GM18508 (cell line): ENCODE results near the gene EFEMP1.

ENCODE experiments used
- ATAC-seq: cut with Tn5 transposase; IDR thresholded peaks from one replicate; pipeline ENCODE4 v1.9.1; 2021; ENCODE audit warnings: moderate number of reproducible peaks; ENCODE audit not compliant: insufficient read depth, unreplicated experiment

EFEMP1 gene

DNA sequence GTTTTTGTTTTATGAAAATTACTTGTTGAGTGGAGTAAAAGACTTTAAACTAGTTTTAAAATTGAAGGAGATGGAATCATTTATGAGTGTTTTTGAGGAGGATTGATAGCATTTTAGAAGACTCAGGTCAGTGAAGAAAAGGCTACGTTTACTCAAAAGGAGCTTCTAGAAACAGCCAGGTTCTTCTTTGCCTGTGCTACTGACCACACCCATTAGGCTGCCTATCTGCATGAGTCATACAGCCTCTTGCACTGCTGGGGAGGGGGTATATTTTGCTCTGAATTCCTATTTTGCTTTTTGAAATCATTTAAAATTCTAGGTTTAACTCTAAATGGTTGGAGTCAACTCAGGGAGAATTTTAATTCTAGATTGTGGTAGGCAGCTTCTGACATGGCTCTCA lies 22.3 kb downstream of the EFEMP1 start:
- ATAC-seq = no peak

DNA sequence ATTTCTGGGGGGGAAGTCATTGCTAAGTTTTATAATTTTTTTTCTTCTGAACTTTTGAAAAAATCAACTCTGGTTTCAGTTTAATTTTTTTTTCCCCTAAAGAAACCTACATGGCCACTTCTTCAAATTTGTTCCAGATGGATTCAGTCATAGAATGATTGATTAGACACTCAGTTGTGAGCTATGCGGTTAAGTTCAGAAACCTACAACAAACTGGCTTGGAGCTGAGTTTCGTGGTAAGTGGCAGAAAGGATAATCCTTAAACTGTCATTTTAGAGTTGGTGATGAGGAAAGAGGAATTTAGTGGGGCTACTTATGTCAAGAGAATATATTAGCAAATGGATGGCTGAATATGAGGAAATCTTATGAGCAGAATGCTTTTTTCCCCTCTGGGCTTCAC lies 23.7 kb downstream of the EFEMP1 start:
- no peak for ATAC-seq

DNA sequence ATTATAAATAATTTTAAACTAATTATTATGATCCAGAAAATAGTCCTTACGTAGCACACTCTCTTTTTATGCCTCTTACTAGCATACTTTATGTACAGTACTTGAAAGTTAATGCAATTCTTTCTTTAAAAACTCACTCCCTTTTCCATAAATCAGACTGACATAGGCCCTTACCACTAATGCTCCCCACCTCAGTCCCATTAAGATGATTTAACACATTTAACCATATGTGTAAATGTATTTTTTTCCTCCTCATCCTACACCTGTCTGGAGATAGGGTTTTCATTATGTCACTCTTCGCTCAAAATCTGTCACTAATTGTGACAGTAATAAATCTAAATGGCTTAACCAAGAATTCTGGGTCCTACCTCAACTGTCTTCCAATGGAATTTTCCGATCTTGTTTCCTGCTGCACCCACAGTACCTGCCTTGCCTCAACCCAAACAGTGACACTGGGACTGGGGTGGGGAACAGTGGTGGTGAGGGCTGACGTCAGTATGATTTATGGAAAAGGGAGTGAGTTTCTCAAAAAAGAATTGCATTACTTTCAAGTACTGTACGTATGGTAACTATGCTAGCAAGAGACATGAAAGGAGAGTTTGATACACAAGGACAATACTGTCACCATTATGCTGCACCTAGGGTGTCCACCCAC lies 25.1 kb downstream of the EFEMP1 start:
- no peak for ATAC-seq

DNA sequence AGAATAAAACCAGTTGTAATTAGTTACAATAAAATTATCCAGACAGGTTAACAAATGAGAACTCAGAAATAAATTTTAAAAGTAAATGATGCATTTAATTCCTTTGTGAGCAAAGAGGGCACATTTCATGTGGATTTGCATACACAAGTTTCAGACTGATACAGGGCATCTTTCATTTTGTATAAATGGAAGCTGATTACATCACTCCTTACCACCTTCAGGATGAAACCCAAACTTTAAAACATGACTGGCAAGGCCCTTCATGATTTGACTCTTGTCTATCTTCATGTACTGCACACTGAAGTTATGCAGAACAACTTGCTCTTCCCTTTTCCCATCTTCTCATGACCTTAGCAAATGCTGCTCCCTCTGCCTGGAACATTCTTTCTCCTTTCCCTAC lies 26.9 kb downstream of the EFEMP1 start:
- no peak for ATAC-seq

DNA sequence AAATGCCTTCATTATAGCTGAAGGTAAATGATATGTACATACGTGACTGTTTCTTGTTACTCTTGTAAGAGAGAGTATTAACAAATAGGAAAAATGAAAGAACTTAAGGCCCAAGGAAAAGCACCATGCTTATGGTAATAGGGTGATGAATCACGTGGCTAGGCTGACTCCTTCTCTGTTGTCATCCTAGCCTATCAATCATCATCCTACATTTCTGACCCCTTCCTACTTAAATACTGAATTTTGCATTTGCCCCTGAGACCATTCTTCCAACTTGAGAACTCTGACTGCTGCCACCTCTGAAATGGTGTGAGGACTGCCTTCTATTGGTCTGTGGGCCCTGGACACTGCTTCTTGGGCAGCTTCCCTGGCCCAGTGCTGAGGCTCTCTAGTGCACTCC lies 28.9 kb downstream of the EFEMP1 start:
- no peak for ATAC-seq

DNA sequence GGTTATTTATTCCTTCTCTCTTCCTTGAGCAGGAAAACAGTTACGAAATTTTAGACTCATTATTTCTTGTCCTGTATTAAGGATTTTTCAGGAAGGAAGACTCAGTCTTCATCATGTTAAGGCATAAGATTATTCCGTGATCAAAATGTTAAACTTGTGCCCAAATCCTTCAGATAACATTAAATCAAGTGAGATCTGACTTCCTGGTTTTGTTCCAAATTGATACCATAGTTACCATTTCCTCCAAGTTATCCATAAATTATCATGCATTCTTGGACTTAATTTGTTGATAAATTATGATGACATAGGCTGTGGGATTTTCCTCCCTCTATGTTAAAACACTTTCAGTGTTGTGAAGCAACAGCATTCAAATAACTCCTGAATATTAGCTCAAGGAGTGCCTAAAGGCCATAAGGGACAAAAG lies 31.9 kb downstream of the EFEMP1 start:
- ATAC-seq = no peak

DNA sequence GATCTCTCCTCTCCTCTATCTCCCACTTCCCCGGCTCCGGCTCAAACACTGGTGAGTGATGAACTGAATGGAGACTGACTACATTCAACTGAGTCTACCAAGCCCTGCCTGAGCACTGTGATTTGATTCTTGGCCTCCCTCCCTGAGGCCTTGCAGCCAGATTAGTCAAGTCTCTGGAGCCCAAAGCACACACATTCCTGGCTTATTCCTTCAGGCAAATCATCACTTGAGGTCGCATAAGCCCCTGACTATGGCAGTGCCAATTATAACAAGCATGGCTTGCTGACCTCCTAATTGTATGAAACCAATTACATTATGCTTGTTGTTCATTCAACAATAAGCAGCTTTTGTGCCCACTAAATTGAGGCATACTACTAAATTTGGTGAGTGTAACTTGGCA lies 34.6 kb downstream of the EFEMP1 start:
- no peak for ATAC-seq

DNA sequence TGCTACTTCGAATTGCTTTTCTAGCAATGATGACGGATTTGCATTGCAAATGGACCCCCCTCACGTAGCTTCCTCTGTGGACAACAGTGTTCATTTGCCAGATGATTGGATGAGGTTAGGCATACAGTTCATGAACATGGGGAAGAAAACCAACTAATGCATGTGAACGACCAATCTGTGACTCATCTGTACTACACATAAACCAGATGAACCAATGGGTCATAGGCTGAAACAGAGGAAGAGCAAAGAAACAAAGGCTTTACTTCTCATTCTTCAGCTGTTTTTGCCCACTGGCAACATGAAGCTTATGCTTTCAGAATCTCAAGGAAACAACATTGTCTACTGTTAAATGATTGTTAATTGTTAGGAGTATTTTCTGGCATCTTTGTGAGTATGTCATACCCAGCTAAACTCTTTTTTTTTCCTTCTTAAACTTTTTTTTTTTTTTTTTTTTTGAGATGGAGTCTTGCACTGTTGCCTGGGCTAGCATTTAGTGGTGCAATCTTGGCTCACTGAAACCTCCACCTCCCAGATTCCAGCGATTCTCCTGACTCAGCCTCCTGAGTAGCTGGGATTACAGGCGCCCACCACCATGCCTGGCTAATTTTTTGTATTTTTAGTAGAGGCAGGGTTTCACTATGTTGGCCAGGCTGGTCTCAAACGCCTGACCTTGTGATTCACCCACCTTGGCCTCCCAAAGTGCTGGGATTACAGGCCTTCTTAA lies 35.5 kb downstream of the EFEMP1 start:
- no peak for ATAC-seq

DNA sequence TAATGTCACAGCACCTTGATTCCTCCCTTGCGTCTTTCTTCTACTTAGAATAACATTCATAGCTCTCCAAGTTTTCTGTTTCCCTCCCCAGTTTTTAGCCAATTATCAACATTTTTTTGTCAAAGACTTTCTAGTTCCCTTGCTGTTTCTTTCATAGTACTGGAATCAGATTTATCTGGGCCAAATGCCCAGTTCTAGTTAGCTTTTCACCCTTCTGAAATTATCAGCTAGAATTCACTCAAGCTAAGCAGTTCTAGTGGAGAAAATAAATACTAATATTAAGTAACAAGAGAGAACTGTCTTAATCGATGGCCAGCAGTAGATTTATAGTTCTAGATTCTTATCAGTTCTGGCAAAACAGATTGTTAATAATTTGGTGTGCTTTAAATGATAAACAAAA lies 36.2 kb downstream of the EFEMP1 start:
- ATAC-seq = no peak

DNA sequence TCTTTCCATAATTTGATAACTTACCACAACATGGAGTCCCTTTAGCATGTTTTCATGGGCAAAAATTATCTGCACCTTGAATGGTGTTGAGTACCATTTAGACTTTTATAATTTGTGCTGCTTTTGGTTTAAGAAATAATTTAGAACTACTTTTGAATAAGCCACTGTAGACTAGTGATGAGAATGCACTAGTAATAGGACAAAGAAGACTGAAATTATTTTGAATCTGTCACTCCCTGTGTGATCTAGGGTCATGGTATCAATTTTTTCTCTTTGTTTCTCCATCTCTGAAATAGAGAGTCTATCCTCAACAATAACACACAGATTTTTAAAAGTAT lies 37.7 kb downstream of the EFEMP1 start:
- ATAC-seq = no peak

DNA sequence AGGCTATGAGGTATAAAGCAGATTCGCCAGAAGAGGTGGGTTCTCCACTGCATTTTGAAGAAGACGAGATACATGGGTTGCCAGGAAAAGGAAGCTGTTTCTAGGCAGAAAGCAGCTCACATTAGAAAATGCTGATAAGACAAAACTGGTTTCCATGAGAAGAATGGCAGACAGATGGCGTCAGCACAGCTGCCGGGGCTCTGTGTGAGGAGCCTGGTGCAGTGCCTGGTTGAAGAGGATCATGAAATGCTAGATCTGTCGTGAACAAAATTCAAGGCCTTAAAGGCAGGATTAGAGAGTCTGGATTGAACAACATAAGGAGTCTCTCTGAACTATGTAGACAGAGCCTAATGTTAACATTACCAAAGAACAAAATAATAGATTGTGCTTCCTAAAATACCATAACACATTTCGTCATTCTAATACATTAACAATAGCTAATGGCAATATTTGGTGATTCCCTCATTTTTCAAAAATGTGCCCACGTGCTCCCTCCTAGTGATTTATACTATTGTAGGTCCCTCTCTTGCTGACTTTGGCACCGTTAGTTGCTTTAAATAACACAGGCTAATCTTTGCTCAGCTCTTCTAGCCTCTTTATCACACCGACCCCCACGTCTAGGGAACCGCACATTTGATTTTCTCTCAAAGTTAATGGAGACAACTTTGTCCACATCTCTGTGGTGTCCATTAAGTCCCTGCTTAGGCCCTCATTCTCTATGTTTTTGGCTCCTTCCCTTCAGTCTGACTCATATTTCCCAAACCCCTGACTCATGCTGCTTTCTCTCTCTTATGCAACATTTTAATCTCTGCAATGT lies 38.2 kb downstream of the EFEMP1 start:
- no peak for ATAC-seq

DNA sequence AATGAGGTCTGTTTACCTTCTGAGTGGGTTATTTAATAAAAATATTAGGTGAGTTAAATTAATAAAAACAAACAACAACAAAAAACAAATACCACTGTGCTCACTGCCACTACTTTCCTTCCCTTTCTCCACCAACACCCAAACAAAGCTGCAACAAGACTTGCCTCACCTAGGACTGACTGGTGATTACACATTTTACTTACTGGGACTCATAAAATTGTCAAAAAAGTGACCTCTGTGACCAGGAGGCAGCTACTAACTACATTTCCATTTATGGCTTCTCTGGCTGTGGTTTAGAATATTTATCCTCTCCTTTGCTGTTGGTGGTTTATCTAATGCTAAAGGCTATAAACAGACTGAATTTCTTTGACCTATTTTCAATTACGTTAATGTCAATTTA lies 39.8 kb downstream of the EFEMP1 start:
- no peak for ATAC-seq

DNA sequence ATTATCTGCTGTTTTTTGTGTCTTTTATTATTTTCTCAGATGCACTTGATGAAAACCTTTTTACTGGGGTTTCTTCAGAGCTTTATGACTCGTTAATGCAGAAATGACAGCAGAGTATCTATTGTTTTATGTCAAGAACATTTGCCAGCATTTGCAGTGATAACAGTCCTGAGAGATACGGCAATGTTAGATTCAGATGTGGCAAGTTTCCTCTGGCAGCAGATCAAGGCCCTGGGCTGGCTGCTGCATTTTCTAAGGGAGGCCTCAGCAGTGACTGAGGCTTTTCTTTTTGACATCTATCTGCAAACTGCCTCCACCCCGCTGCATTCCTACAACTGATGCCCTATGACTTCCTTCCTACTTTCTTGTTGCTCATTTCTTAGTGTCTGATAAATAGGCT lies 40.2 kb downstream of the EFEMP1 start:
- no peak for ATAC-seq

DNA sequence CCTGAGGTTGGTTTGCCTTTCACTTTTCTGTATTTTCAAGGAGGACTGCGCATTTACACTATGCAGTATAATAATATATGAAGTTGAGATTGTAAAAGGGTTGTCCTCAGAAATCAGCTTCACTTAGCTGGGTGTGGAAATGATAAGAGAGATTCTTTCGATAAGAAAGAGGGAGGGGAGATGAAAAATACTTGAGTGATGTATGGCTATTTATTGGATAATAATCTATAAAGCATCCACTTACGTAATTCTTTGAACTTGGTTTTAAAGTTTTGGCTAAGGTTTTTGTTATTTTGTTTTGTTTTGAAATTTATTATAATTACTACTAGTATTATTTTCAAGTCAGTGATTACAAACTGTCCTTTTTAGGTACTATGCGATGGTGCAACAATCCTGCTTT lies 40.6 kb downstream of the EFEMP1 start:
- ATAC-seq = no peak

DNA sequence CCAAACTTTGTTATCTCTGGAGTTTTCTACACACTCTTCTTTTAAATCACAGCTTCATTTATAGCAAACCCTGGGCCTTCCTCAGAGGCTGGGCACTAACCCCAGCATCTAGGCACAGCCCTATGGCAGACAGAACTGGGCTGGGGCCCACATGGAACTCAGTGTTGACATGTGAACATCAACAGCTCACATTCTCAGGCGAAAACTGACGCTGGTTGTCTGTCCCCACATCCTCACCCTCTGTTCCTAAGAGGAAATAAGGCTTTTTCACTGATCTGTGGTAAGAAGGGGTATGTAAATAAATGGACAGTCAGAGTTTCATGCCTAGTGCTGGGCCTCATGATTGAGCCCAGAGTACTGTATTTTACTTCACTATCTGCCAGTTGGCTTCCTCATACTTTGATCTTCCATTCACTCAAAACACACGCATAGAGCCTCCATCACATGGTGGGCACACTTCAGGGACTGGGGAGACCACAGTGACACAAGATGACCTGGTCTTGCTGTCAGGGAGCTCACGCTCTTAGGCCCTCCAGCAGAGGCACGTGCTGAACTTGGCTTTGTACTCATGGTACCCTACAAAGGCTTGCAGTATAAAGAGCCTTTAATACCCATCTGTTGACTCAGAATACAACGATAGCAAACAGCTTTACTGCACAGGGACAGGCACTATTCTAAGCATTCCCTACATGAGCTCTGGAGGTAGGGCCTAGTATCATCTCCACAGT lies 43.0 kb downstream of the EFEMP1 start:
- ATAC-seq = no peak

DNA sequence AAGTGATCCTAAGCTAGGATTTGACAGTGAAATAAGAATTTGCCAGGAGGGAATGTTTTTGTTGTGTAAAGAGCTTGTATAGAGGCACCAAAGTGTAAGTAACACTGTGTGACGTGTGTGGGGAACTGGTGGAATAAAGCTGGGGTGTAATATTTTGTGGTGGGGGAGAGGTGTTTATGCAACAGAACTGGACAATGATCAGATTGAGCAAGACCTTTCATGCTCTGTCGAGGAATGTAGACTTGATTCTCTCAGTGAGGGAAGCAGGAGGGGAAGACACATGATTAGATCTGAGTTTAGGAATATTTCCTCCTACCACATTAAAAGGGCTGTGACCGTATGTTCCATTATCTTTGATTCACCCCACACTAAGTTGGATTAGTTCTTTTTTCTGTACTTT lies 43.6 kb downstream of the EFEMP1 start:
- no peak for ATAC-seq

DNA sequence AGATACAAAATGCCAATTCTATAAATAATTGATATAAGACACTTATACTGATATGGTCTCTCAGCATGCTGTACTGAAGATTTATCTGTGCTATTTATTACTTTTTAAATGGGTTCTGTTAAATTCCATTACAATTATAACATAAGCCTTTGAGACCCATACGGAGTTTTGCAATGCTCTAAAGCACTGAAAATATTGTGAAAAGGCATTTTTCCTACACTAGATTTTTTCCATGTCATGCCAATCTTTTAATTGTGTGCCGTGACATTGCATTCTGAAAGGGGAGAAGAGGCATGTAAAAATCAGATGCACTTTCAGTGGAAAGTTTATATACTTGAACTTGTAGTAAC lies 46.5 kb downstream of the EFEMP1 start:
- no peak for ATAC-seq

DNA sequence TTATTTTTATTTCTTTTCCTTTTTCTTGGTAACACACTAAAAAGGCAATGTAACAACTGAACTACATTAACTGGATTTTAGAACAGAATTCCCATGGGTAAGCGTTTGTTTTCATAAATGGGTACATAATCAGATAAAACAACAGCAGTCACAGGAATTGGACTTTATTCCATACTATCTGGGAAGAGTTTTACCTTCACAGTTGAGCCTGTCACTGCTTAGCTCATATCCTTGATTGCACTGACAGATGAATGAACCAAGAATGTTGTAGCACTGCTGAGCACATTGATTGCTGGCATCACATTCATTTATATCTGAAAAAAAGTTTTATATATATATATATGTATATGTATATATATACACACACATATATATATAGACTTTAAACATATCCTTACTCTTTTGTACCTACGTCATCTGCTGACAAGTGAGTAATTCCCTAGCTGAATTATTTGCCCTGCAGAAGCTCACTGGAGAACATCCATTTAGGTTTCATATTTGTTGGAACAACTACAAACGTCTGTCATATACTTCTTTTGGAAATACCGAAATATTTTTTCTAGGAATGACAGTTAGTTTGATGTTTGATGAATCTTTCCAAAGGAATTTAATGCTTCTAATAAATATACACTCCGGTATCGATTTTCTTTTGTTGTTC lies 47.0 kb downstream of the EFEMP1 start:
- no peak for ATAC-seq

DNA sequence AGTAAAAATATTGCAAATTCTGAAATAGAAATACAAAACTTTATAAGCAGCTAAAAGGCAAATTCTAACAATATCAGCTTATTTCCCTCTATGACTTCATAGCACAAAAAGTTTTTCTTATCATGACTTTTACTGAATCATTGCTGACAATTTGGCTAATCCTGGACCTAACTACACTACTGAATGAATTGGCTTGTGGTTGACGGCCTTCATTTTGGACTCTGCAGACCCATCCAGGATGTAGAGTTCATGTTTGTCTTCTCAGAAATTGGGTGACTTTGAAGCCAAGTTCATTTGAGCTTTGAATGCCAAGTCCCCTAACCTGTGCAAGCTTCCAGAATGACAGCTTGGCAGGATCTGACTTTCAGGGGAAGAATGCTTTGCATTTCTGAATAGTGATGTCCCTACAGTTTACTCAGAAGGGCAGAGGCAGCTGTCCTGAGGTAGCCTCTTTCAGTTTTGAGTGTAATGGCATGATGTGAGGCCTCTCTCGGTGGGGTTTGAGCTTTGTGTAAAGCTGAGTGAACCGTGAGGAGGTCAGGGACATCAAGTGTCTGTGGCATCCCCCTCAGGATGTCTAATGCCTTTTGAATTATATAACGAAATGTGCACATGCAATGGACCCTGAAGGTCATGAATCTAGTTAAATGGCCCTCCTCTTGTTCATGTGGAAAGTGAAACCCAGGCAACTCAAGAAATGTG lies 48.0 kb downstream of the EFEMP1 start:
- ATAC-seq = no peak

DNA sequence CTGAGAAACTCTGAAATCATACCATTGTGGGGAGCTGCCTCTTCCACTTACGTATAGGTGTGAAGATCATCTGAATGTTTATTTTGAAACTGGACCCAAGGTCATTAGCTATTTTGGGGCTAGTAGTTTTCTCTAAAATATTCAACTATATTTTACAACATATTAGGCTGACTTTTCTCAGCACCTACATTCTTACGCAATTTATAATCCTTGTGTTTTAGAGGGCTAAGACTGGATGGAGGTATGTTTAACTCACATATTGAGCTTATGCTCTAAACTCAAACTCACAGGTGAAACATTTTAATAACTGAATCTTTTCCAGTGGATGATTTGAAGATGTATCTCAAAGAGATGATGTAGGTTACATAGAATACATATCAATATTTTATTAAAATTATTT lies 49.2 kb downstream of the EFEMP1 start:
- ATAC-seq = no peak
